GM12872 (cell line): Measurements from ENCODE around the gene MTO1.

Experiments
- TF ChIP-seq, protein P1 (sequence below): IDR thresholded peaks from 3 replicates; pipeline ENCODE4 v1.5.1; 2011; ENCODE audit warnings: low read depth, mild to moderate bottlenecking, low read length, moderate library complexity; ENCODE audit not compliant: insufficient read depth

The MTO1 gene

DNA sequence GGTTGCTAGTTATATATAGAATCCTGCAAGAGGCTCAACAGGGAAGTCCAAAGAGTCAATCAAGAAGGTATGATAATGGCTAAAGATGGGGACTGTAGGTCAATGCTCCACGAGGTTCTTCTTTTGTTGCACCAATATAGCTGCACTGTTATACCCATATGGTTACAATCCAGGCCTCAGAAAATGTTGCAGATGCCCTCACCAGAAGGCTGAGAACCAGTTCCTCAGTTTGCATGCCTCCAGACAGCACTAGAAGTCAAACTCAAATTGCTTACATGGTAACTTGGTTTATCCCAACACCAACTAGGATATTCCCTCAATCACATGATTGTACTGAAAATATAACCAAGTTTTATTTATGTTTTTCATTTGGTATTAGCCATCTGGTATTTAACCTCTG, 47.2 kb downstream of the MTO1 start:
- TF ChIP-seq, protein P1, sequence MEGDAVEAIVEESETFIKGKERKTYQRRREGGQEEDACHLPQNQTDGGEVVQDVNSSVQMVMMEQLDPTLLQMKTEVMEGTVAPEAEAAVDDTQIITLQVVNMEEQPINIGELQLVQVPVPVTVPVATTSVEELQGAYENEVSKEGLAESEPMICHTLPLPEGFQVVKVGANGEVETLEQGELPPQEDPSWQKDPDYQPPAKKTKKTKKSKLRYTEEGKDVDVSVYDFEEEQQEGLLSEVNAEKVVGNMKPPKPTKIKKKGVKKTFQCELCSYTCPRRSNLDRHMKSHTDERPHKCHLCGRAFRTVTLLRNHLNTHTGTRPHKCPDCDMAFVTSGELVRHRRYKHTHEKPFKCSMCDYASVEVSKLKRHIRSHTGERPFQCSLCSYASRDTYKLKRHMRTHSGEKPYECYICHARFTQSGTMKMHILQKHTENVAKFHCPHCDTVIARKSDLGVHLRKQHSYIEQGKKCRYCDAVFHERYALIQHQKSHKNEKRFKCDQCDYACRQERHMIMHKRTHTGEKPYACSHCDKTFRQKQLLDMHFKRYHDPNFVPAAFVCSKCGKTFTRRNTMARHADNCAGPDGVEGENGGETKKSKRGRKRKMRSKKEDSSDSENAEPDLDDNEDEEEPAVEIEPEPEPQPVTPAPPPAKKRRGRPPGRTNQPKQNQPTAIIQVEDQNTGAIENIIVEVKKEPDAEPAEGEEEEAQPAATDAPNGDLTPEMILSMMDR = no peak

DNA sequence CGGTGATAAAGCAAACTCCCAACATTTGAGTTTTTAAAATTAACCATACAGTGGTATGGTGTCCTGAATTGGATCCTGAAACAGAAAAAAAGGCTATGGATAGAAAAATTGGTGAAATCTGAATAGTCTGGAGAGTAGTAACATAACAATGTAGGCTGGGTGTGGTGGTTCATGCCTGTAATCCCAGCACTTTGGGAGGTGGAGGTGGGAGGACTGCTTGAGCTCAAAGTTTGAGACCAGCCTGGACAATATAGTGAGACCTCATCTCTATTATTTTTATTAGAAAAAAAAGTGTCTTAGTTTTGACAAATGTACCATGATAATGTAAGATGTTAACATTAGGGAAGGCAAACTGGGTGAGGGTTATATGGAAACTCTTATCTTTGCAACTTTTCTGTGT, 48.3 kb downstream of the MTO1 start:
- TF ChIP-seq, protein P1 = no peak

DNA sequence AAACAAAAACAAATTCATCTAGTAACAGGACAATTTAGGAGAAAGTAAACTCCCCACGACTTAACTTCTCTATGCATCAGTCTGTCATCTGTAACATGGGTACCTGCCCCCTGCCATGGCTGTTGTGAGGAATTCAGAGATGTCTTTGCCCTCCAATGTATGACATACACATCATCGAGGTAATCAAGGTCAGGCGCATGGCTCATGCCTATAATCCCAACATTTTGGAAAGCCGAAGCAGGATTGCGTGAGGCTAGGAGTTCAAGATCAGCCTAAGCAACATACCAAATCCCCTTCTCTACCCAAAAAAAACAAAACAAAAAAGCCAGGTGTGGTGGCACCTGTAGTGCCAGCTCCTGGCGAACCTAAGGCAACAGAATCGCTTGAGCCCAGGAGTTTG, 50.3 kb downstream of the MTO1 start:
- TF ChIP-seq, protein P1 = no peak

DNA sequence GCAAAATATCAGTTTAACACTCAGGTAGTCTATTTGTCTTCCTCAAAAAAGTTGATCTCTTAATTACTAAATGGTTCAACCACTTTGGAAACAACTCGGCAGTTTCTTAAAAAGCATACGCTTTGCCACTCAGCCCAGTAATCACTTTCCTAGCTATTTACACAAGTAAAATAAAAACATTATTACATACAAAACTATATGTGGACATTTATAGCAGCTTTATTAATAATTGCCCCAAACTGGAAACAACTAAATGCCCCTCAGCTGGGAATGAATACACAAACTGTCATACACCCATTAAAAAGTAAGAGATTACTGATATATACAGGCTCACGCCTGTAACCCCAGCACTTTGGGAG, 51.9 kb downstream of the MTO1 start:
- TF ChIP-seq, protein P1 = no peak

DNA sequence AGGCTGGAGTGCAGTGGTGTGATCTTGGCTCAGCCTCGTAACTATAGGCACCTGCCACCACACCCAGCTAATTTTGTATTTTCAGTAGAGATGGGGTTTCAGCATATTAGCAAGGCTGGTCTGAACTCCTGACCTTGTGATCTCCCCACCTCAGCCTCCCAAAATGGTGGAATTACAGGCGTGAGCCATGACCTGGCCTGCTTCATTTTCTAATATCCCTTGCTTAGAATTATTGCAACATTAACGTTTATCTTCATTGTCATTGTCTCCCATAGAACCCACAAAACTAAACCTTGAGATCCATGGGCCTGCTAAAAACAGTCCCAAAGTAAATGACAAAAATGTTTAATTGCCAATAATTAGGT, 53.2 kb downstream of the MTO1 start:
- TF ChIP-seq, protein P1 = no peak

DNA sequence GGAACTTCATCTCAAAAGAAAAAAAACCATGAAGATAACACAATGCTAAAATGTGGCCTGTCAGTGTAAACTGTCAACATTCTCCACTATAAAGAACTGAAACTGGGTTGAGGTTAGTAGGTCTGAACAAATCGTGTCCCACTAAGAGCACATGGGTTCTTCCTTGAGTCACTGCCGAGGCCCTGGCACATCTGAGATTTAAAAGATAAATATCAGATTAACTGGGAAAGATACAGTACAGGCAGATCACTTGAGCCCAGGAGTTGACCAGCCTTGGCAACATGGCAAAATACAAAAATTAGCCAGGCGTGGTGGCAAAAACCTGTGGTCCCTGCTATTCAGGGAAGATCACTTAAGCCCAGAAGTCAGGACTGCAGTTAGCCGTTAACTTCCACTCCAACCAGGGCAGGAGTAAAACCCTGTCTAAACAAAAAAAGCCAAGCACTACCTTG, 53.7 kb downstream of the MTO1 start:
- TF ChIP-seq, protein P1 = no peak

DNA sequence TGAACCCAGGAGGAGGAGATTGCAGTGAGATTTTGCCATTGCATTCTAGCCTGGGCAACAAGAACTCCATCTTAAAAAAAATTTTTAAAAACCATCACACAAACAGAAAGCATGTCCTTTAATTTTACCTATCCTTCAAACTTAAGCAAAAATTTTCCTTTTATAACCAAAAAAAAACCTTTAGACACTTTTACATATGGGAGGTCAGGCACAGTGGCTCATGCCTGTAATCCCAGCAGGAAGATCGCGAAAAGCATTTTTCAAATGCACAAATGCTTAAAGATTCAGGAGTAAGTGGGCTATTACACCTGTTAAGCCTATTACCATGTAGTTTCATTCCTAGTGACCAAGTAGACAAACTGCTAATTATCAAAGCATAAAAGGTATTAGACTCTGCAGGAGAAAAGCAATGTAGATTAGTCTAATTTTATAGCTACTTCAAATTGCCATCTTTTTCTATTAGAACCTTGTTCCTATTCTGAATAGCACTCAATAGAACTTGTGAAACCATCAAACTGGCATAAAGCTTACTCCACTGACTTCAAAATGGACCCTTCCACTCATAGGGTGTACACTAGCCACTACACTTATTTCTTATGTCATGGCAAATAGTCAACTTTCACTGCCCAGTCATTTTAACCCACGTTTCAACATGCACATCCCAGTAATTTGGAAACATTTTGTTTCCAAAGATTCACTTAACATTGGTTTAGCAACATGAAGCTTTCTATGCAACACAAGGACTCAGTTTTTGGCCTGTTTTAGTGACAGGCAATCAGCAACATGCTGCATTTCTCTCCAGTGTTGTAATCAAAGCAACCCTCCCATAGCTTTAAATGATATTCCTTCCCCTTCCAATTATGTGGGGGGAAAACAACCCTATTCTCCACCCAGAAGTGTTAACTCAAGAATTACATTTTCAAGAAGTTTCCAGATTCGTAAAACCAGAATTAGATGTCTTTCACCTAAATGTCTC, 55.3 kb downstream of the MTO1 start:
- TF ChIP-seq, protein P1 = no peak
